GM23338 (cell line): ENCODE data around the gene XIRP2. TPM values are rescaled to one million over a fixed set of nuclear protein-coding genes. Genes with fewer than 3 reads are reported as not detected.

Source experiments
- ATAC-seq: fragments of 200-7000 bp; cut with Tn5 transposase; 3 replicates; pipeline ENCODE4 v1.9.1; 2020
- DNase-seq: peaks from one replicate; pipeline ENCODE4 v3.0.0-alpha.2; 2015; ENCODE audit warnings: low spot score
- H2AFZ ChIP-seq: fragments of 200-600 bp; sonication (generic); 2 replicates; pipeline ENCODE4 v1.8.0; 2016; ENCODE audit warnings: antibody characterized with exemption, mild to moderate bottlenecking, moderate library complexity
- H3F3A ChIP-seq: fragments of 200-600 bp; sonication (generic); replicated peaks from 2 replicates; pipeline ENCODE4 v1.8.0; 2017; ENCODE audit warnings: antibody characterized with exemption, mixed run types, low read depth
- H3K27ac ChIP-seq: fragments of 200-600 bp; sonication (generic); 2 replicates; pipeline ENCODE4 v1.6.1; 2016; ENCODE audit warnings: low read depth
- H3K27me3 ChIP-seq: fragments of 200-600 bp; sonication (generic); 2 replicates; pipeline ENCODE4 v1.8.0; 2016; ENCODE audit warnings: mild to moderate bottlenecking, mixed run types, moderate library complexity; ENCODE audit not compliant: insufficient read depth
- H3K36me3 ChIP-seq: fragments of 200-600 bp; sonication (generic); 2 replicates; pipeline ENCODE4 v1.8.0; 2016; ENCODE audit warnings: mild to moderate bottlenecking; ENCODE audit not compliant: insufficient read depth
- H3K4me1 ChIP-seq: fragments of 200-600 bp; sonication (generic); 2 replicates; pipeline ENCODE4 v1.8.0; 2016; ENCODE audit warnings: mild to moderate bottlenecking, moderate library complexity; ENCODE audit not compliant: insufficient read depth
- H3K4me2 ChIP-seq: fragments of 200-600 bp; sonication (generic); 2 replicates; pipeline ENCODE4 v1.7.1; 2017; ENCODE audit warnings: mixed run types
- H3K4me3 ChIP-seq: fragments of 200-600 bp; sonication (generic); 2 replicates; pipeline ENCODE4 v1.6.1; 2016; ENCODE audit warnings: mixed run types
- H3K79me2 ChIP-seq: fragments of 200-600 bp; sonication (generic); replicated peaks from 2 replicates; pipeline ENCODE4 v1.8.0; 2017; ENCODE audit warnings: mild to moderate bottlenecking; ENCODE audit not compliant: insufficient read depth
- H3K9me2 ChIP-seq: fragments of 200-600 bp; sonication (generic); 2 replicates; pipeline ENCODE4 v1.8.0; 2017; ENCODE audit not compliant: insufficient read depth
- H4K20me1 ChIP-seq: fragments of 200-600 bp; sonication (generic); replicated peaks from 2 replicates; pipeline ENCODE4 v1.8.0; 2017; ENCODE audit warnings: mild to moderate bottlenecking; ENCODE audit not compliant: insufficient read depth
- H3K27ac Mint-ChIP-seq: 2 replicates; pipeline ENCODE4 v1.8.0; 2020; ENCODE audit warnings: inconsistent platforms, mild to moderate bottlenecking, moderate library complexity, mixed read lengths
- H3K27me3 Mint-ChIP-seq: 3 replicates; pipeline ENCODE4 v1.8.0; 2022; ENCODE audit warnings: low read depth, mild to moderate bottlenecking, moderate library complexity, mixed read lengths, inconsistent platforms; ENCODE audit not compliant: insufficient read depth, poor library complexity
- H3K36me3 Mint-ChIP-seq: 3 replicates; pipeline ENCODE4 v1.8.0; 2021; ENCODE audit warnings: low read depth, mild to moderate bottlenecking, inconsistent platforms, moderate library complexity, mixed read lengths
- H3K4me1 Mint-ChIP-seq: 3 replicates; pipeline ENCODE4 v1.8.0; 2020; ENCODE audit warnings: mild to moderate bottlenecking, inconsistent platforms, mixed read lengths
- H3K4me3 Mint-ChIP-seq: 3 replicates; pipeline ENCODE4 v1.8.0; 2021; ENCODE audit warnings: moderate library complexity, mild to moderate bottlenecking, inconsistent platforms, mixed read lengths
- H3K9me3 Mint-ChIP-seq: 3 replicates; pipeline ENCODE4 v1.8.0; 2020; ENCODE audit warnings: moderate library complexity, mild to moderate bottlenecking, inconsistent platforms, mixed read lengths
- CREB1 ChIP-seq: fragments of 250-450 bp; sonication (Bioruptor Pico); IDR thresholded peaks from 2 replicates; pipeline ENCODE4 v1.5.0; 2020; ENCODE audit warnings: low read depth, mild to moderate bottlenecking, moderate library complexity
- EZH2 ChIP-seq: fragments of 200-600 bp; sonication (generic); IDR thresholded peaks from one replicate; pipeline ENCODE4 v1.8.0; 2017; ENCODE audit warnings: antibody characterized with exemption, mild to moderate bottlenecking, low read depth; ENCODE audit not compliant: unreplicated experiment
- EZH2phosphoT487 ChIP-seq: fragments of 200-600 bp; sonication (generic); IDR thresholded peaks from one replicate; pipeline ENCODE4 v1.8.1; 2018; ENCODE audit warnings: antibody characterized with exemption; ENCODE audit not compliant: unreplicated experiment
- JUNB ChIP-seq: IDR thresholded peaks from one replicate; pipeline ENCODE4 v1.6.1; 2016; ENCODE audit warnings: antibody characterized with exemption; ENCODE audit not compliant: unreplicated experiment
- NANOG ChIP-seq: IDR thresholded peaks from 2 replicates; pipeline ENCODE4 v1.6.1; 2016; ENCODE audit warnings: antibody characterized with exemption, borderline replicate concordance
- POLR2AphosphoS5 ChIP-seq: IDR thresholded peaks from 2 replicates; pipeline ENCODE4 v1.6.1; 2016; ENCODE audit warnings: antibody characterized with exemption, low read depth
- STAT1 ChIP-seq: IDR thresholded peaks from one replicate; pipeline ENCODE4 v1.6.1; 2016; ENCODE audit warnings: antibody characterized with exemption; ENCODE audit not compliant: unreplicated experiment
- ZNF114 ChIP-seq: fragments of 250-450 bp; sonication (Bioruptor Pico); IDR thresholded peaks from 2 replicates; pipeline ENCODE4 v1.5.0; 2020; ENCODE audit warnings: mild to moderate bottlenecking, moderate library complexity
- ZNF331 ChIP-seq: fragments of 250-450 bp; sonication (Bioruptor Pico); IDR thresholded peaks from 2 replicates; pipeline ENCODE4 v1.5.0; 2020; ENCODE audit warnings: low read depth, mild to moderate bottlenecking, moderate library complexity
- polyA plus RNA-seq: library from polyadenylated mRNA; unstranded; fragments of >200 nt; fragmentation: Nextera tagmentation; extraction: Ambion mirVana; gene quantifications from 2 replicates; pipeline ENCODE4 v1.2.1, GENCODE V29; 2016
- total RNA-seq: library from RNA; depleted of rRNA; stranded (reverse); fragments of >200 nt; shearing (Covaris generic); gene quantifications from 2 replicates; pipeline ENCODE4 v1.2.3, GENCODE V29; 2014
- TF ChIP-seq, protein P1 (sequence below): fragments of 250-450 bp; sonication (Bioruptor Pico); IDR thresholded peaks from 2 replicates; pipeline ENCODE4 v1.5.0; 2020; ENCODE audit warnings: mild to moderate bottlenecking, moderate library complexity
- TF ChIP-seq, protein P2 (sequence below): IDR thresholded peaks from 2 replicates; pipeline ENCODE4 v1.6.1; 2016; ENCODE audit warnings: antibody characterized with exemption

Gene XIRP2
- total and polyA plus RNA-seq, 2 experiments from 2014 or later: 0.17 to 0.31 TPM

DNA sequence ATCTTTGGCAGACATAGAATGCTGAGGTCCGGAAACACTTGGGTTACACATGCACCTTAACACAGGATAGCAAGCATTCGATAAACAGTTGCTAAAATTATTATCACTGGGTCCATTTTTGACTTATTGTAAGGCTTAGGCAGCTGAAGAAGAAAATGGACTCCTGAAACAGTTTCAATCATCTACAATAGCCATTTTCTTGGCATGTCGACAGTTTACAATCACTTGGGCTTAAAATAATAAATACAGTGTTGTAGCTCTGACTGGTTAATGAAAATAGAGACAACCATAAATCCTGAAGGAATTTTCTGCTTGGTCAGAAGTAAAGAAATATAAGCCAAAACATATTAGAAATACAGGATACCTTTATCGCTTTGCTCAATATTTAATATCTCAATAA is 169.2 kb downstream of the XIRP2 start (continued):
- TF ChIP-seq, protein P1, sequence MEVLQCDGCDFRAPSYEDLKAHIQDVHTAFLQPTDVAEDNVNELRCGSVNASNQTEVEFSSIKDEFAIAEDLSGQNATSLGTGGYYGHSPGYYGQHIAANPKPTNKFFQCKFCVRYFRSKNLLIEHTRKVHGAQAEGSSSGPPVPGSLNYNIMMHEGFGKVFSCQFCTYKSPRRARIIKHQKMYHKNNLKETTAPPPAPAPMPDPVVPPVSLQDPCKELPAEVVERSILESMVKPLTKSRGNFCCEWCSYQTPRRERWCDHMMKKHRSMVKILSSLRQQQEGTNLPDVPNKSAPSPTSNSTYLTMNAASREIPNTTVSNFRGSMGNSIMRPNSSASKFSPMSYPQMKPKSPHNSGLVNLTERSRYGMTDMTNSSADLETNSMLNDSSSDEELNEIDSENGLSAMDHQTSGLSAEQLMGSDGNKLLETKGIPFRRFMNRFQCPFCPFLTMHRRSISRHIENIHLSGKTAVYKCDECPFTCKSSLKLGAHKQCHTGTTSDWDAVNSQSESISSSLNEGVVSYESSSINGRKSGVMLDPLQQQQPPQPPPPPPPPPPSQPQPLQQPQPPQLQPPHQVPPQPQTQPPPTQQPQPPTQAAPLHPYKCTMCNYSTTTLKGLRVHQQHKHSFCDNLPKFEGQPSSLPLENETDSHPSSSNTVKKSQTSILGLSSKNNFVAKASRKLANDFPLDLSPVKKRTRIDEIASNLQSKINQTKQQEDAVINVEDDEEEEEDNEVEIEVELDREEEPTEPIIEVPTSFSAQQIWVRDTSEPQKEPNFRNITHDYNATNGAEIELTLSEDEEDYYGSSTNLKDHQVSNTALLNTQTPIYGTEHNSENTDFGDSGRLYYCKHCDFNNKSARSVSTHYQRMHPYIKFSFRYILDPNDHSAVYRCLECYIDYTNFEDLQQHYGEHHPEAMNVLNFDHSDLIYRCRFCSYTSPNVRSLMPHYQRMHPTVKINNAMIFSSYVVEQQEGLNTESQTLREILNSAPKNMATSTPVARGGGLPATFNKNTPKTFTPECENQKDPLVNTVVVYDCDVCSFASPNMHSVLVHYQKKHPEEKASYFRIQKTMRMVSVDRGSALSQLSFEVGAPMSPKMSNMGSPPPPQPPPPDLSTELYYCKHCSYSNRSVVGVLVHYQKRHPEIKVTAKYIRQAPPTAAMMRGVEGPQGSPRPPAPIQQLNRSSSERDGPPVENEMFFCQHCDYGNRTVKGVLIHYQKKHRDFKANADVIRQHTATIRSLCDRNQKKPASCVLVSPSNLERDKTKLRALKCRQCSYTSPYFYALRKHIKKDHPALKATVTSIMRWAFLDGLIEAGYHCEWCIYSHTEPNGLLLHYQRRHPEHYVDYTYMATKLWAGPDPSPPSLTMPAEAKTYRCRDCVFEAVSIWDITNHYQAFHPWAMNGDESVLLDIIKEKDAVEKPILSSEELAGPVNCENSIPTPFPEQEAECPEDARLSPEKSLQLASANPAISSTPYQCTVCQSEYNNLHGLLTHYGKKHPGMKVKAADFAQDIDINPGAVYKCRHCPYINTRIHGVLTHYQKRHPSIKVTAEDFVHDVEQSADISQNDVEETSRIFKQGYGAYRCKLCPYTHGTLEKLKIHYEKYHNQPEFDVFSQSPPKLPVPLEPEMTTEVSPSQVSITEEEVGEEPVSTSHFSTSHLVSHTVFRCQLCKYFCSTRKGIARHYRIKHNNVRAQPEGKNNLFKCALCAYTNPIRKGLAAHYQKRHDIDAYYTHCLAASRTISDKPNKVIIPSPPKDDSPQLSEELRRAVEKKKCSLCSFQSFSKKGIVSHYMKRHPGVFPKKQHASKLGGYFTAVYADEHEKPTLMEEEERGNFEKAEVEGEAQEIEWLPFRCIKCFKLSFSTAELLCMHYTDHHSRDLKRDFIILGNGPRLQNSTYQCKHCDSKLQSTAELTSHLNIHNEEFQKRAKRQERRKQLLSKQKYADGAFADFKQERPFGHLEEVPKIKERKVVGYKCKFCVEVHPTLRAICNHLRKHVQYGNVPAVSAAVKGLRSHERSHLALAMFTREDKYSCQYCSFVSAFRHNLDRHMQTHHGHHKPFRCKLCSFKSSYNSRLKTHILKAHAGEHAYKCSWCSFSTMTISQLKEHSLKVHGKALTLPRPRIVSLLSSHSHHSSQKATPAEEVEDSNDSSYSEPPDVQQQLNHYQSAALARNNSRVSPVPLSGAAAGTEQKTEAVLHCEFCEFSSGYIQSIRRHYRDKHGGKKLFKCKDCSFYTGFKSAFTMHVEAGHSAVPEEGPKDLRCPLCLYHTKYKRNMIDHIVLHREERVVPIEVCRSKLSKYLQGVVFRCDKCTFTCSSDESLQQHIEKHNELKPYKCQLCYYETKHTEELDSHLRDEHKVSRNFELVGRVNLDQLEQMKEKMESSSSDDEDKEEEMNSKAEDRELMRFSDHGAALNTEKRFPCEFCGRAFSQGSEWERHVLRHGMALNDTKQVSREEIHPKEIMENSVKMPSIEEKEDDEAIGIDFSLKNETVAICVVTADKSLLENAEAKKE (CRISPR knock-in tag): no peak

DNA sequence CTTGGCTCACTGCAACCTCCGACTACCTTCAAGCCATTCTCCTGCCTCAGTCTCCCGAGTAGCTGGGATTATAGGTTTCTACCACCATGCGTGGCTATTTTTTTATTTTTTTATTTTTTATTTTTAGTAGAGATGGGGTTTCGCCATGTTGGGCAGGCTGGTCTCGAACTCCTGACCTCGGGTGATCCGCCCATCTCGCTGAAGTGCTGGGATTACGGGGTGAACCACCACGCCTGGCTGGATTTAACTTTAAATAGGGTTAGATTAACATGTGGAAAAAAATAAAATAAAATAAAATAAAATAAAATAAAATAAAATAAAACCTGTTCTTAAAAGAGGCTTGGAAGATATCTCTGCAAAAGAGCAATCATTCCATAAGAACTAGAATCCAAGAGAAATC is 170.9 kb downstream of the XIRP2 start:
- H4K20me1 ChIP-seq: no peaks in the 10 kb centered on the region

More for the DNA sequence above, 170.9 kb downstream of the XIRP2 start:
- no peaks in the 10 kb centered on the region for H3K4me1 Mint-ChIP-seq
- no peaks in the 10 kb centered on the region for H3K9me2 ChIP-seq
- ATAC-seq: no peak
- no peaks in the 10 kb centered on the region for H3K27me3 Mint-ChIP-seq
- no peaks in the 10 kb centered on the region for H3K36me3 Mint-ChIP-seq
- H3K27me3 ChIP-seq: no peaks in the 10 kb centered on the region
- no peak overlapping the region for H3K4me2 ChIP-seq
- DNase-seq: no peak
- H3F3A ChIP-seq: no peaks in the 10 kb centered on the region
- H3K4me3 Mint-ChIP-seq: no peak overlapping the region
- TF ChIP-seq, protein P2, sequence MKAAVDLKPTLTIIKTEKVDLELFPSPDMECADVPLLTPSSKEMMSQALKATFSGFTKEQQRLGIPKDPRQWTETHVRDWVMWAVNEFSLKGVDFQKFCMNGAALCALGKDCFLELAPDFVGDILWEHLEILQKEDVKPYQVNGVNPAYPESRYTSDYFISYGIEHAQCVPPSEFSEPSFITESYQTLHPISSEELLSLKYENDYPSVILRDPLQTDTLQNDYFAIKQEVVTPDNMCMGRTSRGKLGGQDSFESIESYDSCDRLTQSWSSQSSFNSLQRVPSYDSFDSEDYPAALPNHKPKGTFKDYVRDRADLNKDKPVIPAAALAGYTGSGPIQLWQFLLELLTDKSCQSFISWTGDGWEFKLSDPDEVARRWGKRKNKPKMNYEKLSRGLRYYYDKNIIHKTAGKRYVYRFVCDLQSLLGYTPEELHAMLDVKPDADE: no peak
- TF ChIP-seq NANOG (no peak), STAT1 (no peak), EZH2phosphoT487 (no peak), ZNF331 (no peak), ZNF114 (CRISPR knock-in tag) (no peak), EZH2 (no peak), CREB1 (no peak), JUNB (no peak), POLR2AphosphoS5 (no peak)
- H3K27ac Mint-ChIP-seq: no peak overlapping the region
- no peaks in the 10 kb centered on the region for H3K79me2 ChIP-seq
- no peaks in the 10 kb centered on the region for H3K36me3 ChIP-seq
- no peaks in the 10 kb centered on the region for H3K9me3 Mint-ChIP-seq
- no peak overlapping the region for H3K27ac ChIP-seq
- H3K4me3 ChIP-seq: no peak overlapping the region
- H2AFZ ChIP-seq: no peak overlapping the region
- H3K4me1 ChIP-seq: no peaks in the 10 kb centered on the region
